Hypothalamus (tissue), 51 donors: ENCODE data around the gene S100A7A.
"Not testable (repeated sequence)": the region's sequence is repeated elsewhere in the genome, so short reads cannot be mapped to it uniquely, and the experiment has no call there.

Experiments
- DNase-seq, 51 donors: peaks; one replicate each; lab custom pipeline; 2025; lab: John Stamatoyannopoulos, UW

S100A7A gene

DNA sequence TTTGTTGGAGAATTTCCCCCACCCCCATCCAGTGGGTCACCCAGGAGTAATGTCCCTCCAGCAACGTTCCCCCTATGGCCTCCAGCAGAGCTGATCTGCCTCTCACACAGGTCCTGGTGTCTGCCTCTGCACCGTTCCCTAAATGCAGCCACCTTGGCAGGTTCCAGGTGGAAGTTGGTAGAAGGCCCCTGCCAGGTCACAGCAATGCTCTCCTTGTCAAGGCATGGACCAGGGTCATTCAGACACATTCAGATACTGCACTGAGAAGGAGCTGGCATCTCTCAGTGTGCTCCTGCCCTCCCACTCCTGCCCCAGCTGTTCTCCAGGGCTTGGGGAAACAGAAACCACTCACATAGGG is 3.1 kb downstream of the S100A7A start:
- DNase-seq: not testable (repeated sequence)

DNA sequence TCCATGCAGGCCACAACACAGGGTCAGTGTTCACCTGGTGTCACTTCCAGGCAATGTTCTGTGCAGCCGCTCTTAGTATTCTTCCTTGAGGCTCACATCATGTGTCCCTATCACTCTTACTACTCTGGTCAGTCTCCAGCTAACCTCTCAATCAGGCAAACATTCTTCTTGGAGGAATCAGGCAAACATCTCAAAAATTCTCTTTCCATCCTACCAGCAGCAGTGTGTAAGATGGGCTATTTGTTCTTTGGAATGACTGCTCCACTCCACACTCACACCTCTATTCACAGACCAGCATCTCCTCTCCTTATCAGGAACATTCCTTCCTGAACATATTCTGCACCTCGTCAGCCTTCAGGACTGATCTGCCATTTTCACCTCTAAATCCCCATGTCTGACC is 4.0 kb downstream of the S100A7A start:
- DNase-seq: no peak

DNA sequence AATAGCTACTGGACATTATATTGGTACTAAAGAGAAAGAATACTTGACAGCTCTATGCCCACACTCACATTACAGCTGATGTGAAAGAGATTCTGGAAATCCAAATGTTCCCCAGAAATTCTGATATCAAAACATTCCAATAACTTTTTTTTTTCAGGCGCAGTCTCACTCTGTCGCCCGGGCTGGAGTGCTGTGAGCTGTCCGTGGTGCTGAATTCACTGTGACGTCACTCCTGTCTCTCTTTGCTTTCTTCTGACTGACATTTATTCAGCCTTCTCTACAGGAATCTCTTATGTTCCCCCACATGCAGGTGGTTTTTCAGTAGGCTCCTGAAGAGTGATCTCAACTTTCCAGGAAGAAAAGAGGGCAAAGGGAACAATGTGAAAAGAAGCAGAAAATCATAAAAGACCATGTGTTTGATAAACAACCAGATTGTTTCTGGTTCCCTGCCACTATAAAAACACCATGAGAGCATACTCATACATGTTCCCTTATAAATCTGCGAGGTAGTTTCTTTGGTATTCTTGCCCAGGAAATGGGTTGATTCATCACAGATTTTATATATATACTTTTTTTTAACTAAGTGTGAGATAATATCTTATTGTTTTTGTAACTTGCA is 6.2 kb downstream of the S100A7A start:
- DNase-seq: peak in 31 of 51 donors; percentile 1 to 61 (median 13)

DNA sequence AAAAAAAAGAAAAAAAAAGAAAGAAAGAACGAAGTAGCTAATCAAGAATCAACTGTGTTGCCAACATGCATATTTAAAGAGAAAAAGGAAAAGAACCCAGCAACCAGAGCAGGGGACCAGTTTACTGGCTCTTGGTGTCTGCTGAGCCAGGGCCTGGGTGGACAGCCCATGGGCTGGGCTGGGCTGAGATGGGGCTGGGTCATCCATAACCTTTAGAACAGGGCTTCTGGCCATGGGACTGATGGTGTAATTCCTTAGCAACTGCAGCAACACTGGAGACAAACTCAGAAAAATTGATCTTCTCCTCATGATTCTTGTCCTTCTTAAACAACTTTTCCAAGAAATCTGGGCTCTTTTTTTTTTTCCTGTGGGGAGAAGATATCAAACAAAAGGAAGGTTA is 10.5 kb downstream of the S100A7A start:
- DNase-seq: no peak

DNA sequence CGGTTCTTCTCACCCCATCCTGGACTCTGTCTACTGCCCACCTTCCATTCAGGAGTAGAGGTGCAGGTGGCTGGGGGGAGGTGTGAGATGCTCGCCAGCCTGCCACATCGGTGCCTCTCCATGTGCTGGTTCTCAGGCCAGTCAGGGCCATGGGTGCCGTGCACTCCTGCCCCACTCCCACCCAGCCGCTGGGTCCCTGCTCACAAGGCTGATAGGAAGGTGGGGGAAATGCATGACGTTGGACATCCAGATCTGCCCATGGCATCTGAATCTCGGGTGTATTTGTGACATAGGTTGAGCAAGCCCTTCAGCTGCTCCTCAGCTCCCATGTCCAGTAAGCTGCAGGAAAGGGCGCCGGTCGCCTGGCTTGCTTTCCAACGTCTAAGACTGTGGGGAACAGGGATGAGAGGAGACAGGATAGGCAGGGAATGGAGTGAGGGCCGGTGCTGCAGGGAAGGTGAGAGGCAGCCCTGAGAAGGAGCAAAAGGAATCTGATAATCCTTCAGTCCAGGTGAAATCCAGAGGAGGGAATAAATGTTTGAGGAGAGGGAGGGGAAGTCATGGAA is 11.8 kb downstream of the S100A7A start:
- DNase-seq: no peak

DNA sequence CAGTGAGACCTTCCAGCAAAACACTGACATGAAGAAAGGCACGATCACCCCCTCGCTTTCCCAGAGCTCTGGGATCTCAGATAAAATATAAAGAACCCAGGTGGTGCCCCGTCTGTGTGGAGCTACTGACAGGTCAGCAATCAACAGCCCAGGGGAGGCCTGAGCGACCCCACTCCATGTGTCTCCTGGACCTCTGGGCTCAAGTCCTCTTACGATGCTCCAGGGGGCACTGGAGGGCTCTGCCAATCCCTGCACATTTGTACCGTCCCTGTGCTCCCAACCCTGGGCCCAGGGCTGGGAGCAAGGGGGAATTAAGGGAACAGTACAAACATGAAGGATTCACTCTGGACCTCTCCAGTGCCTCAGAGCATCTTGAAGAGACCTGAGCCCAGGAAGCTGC is 12.5 kb downstream of the S100A7A start:
- DNase-seq: no peak

DNA sequence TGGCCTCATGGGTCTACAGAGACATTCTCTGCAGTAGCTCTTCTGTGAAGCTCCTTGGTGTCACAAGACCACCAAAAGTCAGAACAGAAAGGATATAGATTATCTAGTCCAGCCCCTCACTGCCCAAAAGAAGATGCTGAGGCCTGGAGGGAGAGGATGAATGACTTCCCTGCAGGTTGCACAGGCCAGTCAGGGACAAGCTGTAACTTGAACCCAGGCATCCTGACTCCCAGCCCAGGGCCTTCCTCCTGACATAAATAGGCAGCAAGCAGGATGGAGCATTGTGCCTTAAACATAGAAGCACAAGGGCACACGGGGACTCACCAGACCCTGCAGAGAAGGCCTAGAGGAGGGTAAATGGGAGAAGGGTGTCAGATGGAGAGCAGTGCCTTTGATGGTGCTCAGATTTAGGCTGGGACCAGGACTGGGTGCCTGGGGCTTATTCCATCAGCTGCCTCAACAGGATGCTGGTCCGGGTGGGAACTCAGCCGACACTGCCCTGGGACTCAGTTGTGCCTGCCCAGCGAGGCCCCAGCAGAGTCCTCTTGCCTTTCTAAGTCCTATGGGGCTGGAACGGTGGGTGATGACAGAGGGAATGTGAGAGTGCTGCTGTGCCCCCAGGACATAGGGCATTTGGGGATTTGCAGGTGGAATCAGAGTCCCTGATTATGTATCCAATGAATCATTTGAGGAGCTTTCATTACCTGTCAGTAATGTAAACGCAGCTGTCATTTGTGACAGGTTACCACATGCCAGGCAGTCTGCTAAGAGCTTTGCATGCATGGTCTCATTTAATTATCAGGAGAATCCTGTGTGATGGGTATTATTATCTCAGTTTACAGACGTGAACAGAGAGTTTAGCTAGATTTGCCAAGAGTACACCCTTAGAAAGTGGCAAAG is 13.2 kb downstream of the S100A7A start:
- no peak for DNase-seq

DNA sequence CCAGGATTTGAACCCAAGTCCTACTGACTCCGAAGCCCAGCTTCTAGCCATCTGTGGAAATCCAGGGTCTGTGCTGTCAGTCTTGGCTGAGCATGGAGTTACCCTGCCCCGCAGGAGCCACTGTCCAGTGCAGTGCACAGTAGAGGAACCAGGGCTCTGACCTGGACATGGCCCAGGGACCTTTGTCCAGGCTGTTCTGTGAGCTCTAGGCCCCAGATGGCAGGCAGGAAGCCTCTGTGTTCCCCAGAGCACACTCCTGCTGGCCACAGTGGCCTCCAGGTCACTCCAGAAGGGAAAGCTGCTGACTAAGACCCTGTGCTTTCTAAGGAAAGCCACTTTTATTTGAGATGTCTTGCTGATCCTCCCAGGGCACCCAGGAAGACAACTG is 13.8 kb downstream of the S100A7A start:
- no peak for DNase-seq

DNA sequence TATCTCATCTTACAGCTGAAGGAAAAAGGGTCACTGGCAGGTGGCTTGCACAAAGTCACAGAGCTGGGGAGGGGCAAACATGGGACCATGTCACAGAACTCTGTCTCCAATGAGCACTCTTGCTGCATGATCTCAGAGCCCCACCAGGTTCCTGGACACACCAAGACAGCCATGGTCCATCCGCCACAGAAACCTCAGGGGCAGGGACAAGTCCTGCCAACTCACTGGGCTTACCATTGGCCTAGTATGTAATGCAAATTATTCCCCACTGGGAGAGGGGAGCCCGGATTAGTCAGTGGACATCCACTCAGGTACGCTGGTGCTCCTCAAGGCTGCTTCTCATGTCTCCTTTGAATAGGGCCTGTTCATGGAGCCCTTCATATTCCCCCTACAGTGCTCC is 14.2 kb downstream of the S100A7A start:
- no peak for DNase-seq

DNA sequence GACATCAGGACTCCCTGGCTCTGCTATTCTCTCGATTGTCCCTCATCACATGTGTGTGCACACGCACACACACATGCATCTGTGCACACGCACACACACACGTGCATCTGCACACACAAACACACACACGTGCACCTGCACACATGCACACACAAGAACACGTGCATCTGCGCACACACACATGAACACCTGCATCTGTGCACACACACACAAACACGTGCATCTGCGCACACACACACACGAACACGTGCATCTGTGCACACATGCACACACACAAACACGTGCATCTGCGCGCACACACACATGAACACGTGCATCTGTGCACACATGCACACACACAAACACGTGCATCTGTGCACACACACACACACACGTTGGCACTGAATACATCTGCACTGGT is 14.7 kb downstream of the S100A7A start:
- DNase-seq: no peak

DNA sequence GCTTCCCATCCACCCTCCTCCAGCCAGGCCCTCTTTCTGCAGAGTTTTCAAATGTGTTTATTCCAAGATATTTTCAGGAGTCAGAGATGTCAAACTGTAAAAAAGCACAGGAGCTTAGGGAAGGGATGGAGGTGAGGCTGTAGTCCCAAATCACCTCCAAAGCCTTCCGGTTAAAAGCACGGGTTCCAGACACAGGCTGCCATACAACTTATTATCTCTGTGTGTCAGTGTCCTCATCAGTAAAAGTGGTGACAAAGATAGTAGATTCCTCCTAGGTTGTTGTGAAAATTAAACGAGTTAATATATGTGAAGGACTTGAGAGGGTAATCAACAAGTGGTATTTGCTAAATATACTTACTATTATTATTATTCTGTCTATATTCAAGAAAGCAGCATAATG is 15.1 kb downstream of the S100A7A start:
- DNase-seq: no peak

DNA sequence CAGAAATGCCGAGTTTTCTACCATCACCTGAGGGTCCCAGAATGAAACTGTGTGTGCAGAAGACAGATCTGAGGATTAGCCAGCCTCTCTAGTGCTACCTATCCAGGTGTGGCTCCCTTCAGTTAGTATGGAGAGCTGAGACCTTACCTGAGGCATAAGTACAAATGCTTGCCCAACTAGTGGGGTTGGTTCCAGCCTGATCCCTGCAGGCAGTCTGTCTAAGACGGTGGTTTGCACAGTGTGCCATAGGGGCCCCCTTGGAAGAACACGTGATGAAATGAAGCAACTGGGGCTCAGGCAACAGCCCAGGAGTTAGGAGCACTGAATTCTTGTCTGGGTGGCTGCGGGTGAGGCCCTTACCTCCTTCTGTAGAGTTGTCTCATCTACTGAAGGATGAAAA is 15.6 kb downstream of the S100A7A start:
- no peak for DNase-seq

DNA sequence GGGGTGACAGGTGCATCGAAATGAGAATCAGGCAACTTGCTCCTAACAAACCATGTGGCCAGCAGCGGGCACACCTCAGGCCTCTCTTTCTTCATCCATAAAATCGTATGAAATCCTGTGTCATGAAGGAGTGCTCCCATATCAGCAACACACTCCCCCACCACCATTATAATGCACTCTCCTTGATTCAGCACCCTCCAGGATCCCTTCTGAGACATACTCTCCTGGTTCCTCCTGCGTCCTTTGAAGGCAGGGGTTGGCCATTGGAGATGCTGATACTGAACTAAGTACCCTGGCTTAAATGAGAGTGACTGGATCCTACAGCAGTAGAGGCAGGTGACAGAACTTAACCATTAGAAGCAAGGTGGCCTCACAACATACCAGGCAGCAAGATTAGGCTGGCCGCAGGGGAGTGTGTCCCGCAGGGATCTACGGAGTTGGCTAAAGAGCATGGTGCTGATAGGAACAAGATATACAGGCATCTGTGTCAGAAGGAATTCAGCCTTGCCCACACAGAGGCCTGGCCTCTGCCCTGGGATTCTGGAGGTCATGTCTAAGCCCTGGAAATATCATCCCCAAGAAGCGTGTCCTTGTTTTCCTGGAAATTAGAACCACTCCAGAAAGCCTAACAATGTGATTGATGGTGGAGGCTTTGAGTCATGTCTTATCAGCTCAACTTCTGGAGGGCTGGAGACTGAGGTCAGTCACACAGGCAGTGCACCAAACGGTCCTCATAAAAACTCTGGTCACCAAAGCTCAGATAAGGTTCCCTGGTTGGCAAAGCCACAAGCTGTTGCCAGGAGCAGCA is 16.8 kb downstream of the S100A7A start:
- no peak for DNase-seq

DNA sequence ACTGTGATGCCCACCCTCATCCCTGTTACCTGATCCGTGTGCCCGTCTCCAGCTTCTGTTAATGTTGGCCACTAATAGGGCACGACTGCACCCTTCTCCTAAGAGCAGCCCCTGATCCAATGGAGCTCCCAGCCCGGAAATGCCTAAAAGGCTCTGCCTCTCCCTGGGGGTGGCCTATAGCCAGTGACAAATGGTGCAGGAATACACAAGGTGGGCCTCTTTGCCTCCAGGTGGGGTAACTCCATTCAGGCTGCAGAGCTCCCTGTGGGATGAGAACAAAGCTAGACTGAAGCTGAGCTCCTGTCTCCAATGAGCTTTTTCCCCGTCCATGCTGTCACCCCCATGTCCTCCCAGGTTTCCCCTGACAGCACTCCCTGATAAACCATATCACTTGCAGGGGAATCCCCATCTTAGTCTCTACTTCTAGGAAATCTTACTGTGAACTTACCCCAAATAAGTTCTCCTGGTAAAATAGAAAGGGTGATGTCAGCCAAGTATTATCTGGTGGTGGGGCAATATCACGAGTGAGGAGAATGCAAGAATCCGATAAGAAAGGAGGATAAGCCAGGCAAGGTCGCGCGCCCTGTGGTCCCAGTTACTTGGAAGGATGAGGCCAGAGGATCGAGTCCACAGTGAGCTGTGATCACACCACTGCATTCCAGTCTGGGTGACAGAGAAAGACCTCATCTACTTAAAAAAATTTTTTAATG is 18.6 kb downstream of the S100A7A start:
- no peak for DNase-seq

DNA sequence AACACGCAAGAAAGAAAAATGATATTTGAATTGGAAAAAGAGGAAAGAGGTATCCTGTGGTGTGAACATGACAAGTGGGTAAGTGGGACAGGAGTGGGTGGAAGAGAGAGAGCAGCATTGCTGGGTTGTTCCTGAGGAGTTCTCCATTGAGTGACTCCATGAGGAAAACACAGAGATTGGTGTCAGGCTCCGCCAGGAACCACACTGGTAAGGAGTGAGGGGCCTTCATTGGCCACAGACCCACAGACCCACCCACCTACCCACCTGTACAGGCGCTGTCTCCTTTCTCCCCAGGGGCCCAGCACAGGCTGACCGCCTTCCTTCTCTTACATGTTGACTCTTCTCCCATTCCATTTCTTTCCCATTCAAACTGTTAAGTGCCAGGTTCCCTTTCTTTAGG is 20.9 kb downstream of the S100A7A start:
- no peak for DNase-seq

DNA sequence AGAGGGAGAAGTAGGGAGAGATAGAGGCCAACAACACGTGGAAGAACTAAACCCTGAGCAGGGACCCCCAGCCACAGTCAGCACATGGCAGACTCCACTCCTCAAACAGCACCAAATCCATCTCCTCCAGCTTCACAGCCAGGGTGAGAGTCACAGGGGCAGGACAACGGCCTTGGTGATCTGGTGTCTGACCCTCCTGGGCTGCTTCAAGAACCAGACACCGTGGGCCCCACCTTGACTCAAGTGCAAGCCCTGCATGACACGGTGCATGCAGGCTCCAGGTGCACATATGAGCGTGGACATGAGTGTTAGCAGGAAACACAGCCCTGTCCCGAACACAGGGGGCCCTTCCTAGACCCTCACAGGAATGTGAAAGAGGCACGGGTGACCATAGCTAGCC is 22.3 kb downstream of the S100A7A start:
- no peak for DNase-seq

DNA sequence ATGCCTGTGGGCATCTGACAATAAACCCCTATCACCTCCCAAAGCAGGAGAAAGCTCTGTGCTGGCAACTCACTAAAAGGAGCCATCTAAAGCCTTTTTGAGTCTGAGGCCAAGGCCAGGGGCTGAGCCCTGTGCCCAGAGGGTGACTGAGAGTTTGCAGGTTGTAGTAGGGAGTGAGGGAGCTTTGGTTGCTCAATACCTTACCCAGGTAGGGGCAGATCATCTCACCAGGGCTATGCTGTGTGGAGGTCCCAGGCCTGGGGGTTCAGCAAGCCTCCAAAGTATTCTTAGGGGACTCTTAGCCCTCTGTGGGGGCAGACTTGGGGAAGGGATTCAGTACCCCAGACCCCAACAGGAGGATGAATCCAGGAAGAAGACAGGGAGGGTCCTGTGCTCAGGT is 23.0 kb downstream of the S100A7A start:
- no peak for DNase-seq

DNA sequence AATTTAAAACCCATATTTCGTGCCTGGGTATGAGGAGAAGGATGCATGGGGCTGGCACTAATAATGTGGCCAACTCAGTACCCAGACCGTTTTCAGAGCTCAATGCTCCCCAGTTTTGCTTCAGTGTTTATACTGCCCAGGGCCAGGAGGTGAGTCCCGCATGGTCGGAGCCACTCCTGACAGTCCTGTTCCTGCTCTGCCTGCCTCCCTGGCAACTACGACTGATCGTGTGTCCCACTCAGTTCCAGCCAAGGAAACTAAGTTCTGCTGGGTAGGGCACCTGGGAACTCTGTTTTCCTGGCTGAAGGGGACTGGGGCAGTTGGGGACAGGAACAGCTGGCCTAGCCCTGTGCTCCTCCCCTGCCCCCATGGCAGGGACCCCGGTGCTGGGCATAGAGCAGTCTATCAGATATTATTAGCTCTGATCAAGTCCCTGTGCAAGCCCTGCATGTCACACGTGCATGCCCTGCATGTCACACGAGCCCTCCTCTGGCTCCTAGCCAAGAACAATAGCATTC is 25.0 kb downstream of the S100A7A start:
- DNase-seq: no peak

DNA sequence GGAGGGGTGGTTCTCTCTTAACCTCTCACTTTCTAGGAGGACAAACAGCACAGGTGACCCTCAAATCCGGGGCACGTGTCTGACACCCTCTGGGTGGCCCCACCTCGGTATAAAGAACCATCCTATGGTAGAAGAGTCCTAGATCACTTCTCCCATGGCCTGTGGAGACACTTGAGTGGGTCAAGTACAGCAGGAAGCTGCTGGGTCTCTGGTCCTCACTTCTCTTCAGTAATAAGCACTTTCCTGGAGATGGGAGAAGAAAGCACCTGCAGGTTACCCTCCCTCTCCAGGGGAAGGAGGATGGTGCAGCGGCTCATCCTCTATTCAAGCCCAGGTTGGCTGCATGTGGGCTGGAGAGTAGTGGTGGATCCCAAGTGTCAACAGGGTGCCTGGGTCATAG is 27.2 kb downstream of the S100A7A start:
- DNase-seq: no peak

DNA sequence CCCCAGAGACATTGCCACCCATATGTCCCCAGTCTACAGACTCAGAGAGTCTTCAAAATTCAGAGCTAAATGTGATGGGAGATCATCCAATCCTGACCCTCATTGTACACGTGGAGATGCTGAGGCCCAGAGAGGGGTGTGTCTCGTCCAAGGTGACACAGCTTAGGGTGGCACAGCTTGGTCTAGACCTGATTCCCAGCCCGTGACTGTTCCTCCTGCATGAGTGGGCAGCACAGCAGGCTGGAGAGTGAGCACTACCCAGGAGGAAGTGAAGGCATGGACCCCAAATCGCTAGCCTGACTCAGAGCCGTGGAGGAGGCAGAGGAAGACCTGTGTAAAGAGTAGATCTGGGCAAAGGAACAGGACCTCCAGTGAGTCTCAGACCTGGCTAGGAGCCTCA is 27.8 kb downstream of the S100A7A start:
- no peak for DNase-seq
